HK-2 (cell line): ENCODE measurements around the gene ATP6V1G3.
"Not testable (repeated sequence)": the region's sequence is repeated elsewhere in the genome, so short reads cannot be mapped to it uniquely, and the experiment has no call there.

ENCODE experiments used
- DNase-seq: peaks from one replicate; pipeline ENCODE4 v3.0.0-alpha.2; 2018; ENCODE audit not compliant: unreplicated experiment

The ATP6V1G3 gene

DNA sequence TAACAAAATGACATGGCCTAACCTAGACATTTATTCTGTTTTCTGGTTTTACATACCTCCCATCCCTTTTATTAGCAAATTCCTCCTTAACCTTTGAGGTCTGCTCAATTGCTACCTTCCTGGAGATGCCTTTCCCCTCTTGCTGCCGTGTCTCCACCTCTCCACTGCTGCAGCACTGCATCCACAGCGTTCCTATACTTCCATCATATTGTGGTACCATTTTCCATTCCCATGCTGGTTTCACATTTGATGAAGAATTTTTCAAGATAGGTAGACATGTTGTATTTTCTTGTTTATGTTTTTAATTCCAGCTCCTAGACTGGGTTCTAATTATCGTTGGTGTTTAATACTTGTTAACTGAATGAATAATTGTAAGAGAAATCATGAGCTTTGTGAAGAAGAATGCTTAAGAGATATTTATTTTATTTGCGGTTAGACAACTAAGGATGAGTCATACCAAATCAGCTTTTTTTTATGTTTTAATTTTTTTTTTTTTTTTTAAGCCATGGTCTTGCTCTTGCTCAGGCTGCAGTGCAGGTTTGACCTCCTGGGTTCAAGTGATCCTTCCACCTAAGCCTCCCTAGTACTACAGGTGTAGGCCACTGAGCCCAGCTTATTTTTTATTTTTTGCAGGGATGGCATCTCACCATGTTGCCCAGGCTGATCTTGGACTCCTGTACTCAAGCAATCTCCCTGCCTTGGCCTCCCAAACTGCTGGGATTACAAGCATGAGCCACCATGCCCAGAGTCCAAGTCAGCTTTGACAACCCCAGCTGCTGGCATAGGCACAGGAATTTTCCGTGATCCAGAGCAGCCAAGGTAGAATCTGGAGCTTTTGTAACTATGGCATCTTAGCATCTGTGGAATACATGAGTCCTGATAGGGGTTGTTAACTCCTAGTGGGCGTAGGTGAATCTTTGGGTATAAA lies 44.0 kb downstream of the ATP6V1G3 start:
- DNase-seq: no peak

GRCh38 chr1:198495631-198496030 lies 44.8 kb downstream of the ATP6V1G3 start:
- no peak for DNase-seq

DNA sequence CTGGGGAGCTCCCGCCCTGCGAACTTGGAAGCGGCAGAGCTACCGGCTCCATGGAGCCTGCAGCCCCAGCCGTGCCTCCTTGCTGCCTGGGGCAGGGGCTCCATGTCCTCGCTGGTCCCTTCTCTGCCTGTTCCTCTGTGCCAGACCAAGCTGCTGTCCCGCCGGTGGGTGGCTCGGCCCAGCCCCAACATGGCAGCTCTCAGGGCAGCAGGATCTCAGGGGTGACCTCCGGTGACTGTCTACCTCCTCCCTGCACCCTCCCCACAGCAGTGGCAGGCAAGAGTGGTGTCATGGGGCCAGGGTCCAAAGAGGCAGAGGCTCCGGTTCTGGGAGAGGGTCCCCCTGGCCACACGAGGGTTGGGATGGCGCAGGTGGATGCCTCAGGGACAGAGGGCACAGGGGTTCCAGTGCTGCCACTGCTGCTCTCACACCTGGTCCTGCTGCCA lies 45.8 kb downstream of the ATP6V1G3 start:
- no peak for DNase-seq

DNA sequence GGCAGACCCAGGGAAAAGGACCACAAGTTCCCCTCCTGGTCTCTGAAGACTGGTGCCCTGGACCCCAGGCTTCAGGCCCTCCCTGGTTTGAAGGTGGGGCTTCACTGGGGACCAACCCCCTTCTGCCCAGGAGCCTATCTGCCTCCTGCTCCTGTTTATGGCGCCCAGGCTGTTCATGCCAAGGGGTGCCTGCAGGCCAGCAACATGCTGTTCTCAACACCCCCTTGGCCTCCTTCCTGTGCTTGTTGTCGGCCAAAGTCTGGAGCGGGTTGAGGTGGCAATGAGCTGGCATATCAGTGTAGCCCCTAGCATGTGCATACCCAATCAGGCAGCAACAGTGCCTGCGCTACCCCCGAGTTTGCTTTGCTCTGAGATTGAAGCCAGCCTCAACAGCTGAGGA lies 46.3 kb downstream of the ATP6V1G3 start:
- DNase-seq: no peak

DNA sequence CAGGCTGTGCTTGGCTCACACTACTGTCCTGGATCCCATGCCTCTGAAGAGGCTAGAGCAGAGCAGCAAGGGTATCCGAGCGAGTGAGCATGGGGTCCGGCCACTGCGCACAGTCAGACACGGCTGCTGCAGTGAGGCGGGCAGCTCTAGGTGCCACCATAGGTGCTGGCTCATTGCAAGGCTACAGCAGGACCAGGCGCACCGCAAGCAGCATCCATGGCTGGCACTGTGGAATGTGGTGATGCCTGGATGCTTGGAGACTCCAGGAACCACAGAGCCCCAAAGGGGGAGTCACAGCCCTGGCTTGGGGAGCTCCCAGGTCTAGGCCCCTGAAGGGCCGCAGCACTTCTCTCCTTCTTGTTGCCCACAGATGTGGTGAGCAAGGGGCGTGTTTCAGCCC lies 47.2 kb downstream of the ATP6V1G3 start:
- DNase-seq: no peak

DNA sequence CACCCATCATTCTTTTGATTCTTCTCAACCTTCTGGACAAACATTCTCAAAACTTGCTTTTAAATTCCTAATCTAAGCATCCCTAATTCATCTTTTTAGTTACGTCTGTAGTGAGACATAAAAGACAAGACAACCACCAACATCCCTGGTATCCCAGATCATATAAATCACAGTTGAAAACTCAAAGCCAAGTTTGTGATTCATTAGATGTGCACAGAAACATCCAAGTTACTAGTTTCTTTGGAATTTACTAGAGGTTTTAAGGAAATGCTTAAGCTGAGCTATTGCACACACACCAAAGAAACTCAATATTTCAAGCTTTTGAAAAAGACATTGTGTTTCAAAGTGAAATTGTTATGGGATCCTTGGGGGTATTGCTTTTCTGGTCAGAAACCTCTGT lies 47.6 kb downstream of the ATP6V1G3 start:
- no peak for DNase-seq

GRCh38 chr1:198491596-198491995 lies 48.9 kb downstream of the ATP6V1G3 start:
- DNase-seq: no peak

DNA sequence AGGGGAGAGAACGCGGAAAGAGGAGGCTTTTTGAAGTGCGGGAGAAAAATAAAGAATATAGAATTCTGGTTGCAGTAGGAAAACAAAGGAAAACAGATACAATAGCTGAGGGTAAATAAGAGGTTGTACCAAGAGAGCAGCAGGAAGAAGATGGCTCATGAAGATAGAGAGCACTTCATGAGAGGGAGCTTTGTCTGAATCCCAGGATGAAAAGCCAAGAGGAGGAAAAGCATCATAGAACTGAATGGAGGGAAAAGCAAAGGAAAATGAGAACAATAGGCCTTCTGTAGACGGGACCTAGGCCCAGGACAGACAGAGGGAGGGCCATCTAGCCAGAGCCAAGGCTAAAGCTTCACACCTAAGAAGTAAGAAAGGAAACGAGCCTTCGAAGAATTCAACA lies 49.5 kb downstream of the ATP6V1G3 start:
- no peak for DNase-seq

DNA sequence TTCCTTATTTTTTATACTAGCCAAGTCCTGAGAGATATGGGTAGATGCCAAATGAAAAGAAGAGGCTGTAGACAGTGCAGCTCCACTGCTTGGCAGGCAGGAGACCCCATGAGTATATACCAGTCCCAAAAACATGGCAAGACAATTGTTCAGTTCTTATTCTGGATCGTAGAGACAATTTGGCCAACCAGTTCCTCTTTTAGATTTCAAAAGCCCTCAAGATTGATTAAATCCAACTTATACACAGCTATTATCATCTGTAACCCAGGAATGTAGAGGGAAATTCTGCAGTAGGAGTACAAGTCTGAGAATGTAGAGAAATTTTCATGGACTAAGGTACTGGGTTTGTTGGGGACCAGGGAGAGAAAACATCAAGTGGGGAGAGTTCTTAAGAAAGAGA lies 50.3 kb downstream of the ATP6V1G3 start:
- no peak for DNase-seq

- no peak for DNase-seq
Measured at GRCh38 chr1:198486903-198487302, 53.6 kb downstream of the ATP6V1G3 start.

GRCh38 chr1:198483645-198484044 lies 56.8 kb downstream of the ATP6V1G3 start:
- DNase-seq: no peak

DNA sequence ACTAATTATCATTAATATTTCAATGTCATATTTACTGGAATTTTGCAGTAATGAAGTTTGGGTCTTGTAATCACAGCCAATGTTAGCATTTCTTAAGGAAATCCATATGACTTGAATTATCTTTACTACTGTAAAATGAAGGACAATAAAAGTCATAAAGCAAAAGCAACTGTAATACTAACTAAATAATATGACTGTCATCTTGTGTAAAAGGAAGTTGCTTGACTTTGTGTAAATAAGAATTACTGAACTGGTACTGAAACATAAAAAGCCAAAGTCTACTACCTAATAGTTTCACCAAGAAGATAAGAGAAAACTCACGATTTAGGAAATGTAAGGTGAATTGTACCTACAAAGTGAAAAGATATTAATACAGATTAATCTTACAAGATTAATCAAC lies 57.5 kb downstream of the ATP6V1G3 start:
- no peak for DNase-seq

- no peak for DNase-seq
Measured at GRCh38 chr1:198481661-198482060, 58.8 kb downstream of the ATP6V1G3 start.

DNA sequence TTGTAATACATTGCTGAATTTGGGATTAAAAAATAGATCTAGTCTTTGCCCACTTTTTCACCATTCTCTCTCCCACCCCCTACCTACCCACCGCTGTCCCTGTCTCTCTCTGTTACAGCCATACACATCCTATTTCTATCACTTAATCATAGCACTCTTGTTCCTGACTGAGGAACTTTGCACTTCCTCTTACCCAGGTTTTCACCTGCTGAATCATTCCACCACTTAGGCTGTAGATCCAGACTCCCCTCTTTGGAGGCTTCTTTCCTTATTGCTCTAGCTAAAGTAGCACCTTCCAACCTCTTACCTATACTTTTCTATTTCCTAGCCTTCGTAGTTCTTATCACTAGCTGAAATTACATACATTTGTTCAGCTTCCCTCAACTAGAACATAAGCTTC lies 59.6 kb downstream of the ATP6V1G3 start:
- DNase-seq: no peak

GRCh38 chr1:198477354-198477753 lies 63.1 kb downstream of the ATP6V1G3 start:
- not testable (repeated sequence) for DNase-seq
